SH-SY5Y (cell line): ENCODE measurements around the gene GDNF.

ENCODE experiments used
- GATA2 ChIP-seq: IDR thresholded peaks from 2 replicates; pipeline ENCODE4 v1.6.1; 2011; ENCODE audit warnings: mild to moderate bottlenecking, low read depth, low read length
- GATA3 ChIP-seq: IDR thresholded peaks from 2 replicates; pipeline ENCODE4 v1.6.1; 2011; ENCODE audit warnings: low read depth, mild to moderate bottlenecking, low read length, moderate library complexity

- no peak for TF ChIP-seq GATA2
- no peak for TF ChIP-seq GATA3
Observed at GRCh38 chr5:37847978-37848425, 8.2 kb upstream of the GDNF start.
